ENCODE data around the gene IGFL3.

IGFL3 gene

GRCh38 chr19:46089432-46089831 lies 35.1 kb downstream of the IGFL3 start:
- TF ChIP-seq, protein P1, sequence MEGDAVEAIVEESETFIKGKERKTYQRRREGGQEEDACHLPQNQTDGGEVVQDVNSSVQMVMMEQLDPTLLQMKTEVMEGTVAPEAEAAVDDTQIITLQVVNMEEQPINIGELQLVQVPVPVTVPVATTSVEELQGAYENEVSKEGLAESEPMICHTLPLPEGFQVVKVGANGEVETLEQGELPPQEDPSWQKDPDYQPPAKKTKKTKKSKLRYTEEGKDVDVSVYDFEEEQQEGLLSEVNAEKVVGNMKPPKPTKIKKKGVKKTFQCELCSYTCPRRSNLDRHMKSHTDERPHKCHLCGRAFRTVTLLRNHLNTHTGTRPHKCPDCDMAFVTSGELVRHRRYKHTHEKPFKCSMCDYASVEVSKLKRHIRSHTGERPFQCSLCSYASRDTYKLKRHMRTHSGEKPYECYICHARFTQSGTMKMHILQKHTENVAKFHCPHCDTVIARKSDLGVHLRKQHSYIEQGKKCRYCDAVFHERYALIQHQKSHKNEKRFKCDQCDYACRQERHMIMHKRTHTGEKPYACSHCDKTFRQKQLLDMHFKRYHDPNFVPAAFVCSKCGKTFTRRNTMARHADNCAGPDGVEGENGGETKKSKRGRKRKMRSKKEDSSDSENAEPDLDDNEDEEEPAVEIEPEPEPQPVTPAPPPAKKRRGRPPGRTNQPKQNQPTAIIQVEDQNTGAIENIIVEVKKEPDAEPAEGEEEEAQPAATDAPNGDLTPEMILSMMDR (IDR thresholded peaks at IDR 0.05; ENCODE audit: low read depth, low read length, poor library complexity, severe bottlenecking), result no peak
- no peak for TF ChIP-seq EZH2phosphoT487 (IDR thresholded peaks at IDR 0.05; ENCODE audit: borderline replicate concordance, low read length)
- Histone ChIP-seq H3K27ac (ENCODE audit: low read depth, low read length) (no peak overlapping the region), H3K79me2 (ENCODE audit: control insufficient read depth, low read length) (no peaks in the 10 kb centered on the region), H3K9me3 (ENCODE audit: control insufficient read depth, insufficient read depth, low read length) (no peaks in the 10 kb centered on the region; the same call in 1 of the 2 replicates), H3K36me3 (ENCODE audit: control insufficient read depth, low read length) (no peaks in the 10 kb centered on the region), H3K27me3 (ENCODE audit: control insufficient read depth, low read length) (peaks cover 25% of the 10 kb centered on the region), H3K9me2 (replicated peaks; ENCODE audit: control insufficient read depth, low read length) (no peaks in the 10 kb centered on the region), H4K20me1 (ENCODE audit: control insufficient read depth, insufficient read depth, low read depth, low read length) (no peaks in the 10 kb centered on the region), H3F3A (ENCODE audit: control insufficient read depth, insufficient read depth) (no peaks in the 10 kb centered on the region), H3K4me2 (ENCODE audit: low read length) (no peak overlapping the region), H3K4me3 (ENCODE audit: low read length) (no peak overlapping the region), H3K4me1 (ENCODE audit: control insufficient read depth, low read length) (no peaks in the 10 kb centered on the region)

DNA sequence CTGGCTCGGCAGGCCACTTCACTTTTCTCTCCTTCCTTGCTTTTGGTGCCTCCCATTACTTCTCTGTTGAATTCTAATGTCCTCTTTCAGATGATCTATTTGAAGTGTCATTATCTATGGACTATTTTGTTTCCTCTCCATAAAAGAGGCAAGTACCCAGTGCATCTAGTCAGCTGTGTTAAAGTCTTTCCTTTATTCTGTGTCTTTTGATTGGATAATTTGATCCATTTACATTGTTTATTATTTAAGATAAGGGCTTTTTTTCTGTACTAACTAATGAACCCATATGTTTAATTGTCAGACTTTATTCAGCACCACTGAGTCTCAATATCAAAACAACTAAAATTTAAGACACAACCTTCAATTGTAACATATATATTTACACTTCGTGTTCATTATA lies 36.4 kb downstream of the IGFL3 start:
- Histone ChIP-seq H3K4me3 (ENCODE audit: low read length) (no peak overlapping the region), H3K27me3 (ENCODE audit: control insufficient read depth, low read length) (peaks cover 23% of the 10 kb centered on the region), H3K9me2 (replicated peaks; ENCODE audit: control insufficient read depth, low read length) (no peaks in the 10 kb centered on the region), H3K27ac (ENCODE audit: low read depth, low read length) (no peak overlapping the region), H3K36me3 (ENCODE audit: control insufficient read depth, low read length) (no peaks in the 10 kb centered on the region), H3K9me3 (ENCODE audit: control insufficient read depth, insufficient read depth, low read length) (no peaks in the 10 kb centered on the region; the same call in 1 of the 2 replicates), H4K20me1 (ENCODE audit: control insufficient read depth, insufficient read depth, low read depth, low read length) (no peaks in the 10 kb centered on the region), H3F3A (ENCODE audit: control insufficient read depth, insufficient read depth) (no peaks in the 10 kb centered on the region), H3K4me2 (ENCODE audit: low read length) (no peak overlapping the region), H3K4me1 (ENCODE audit: control insufficient read depth, low read length) (no peaks in the 10 kb centered on the region), H3K79me2 (ENCODE audit: control insufficient read depth, low read length) (no peaks in the 10 kb centered on the region)
- no peak for TF ChIP-seq EZH2phosphoT487 (IDR thresholded peaks at IDR 0.05; ENCODE audit: borderline replicate concordance, low read length)
- TF ChIP-seq, protein P1 (IDR thresholded peaks at IDR 0.05; ENCODE audit: low read depth, low read length, poor library complexity, severe bottlenecking), result no peak

- no peaks in the 10 kb centered on the region; the same call in 1 of the 2 replicates for H3K9me3 ChIP-seq (ENCODE audit: control insufficient read depth, insufficient read depth, low read length)
- H3K27me3 ChIP-seq (ENCODE audit: control insufficient read depth, low read length), result peaks cover 17% of the 10 kb centered on the region
- no peak overlapping the region for H3K4me3 ChIP-seq (ENCODE audit: low read length)
- H3K9me2 ChIP-seq (replicated peaks; ENCODE audit: control insufficient read depth, low read length), result no peaks in the 10 kb centered on the region
- no peak overlapping the region for H3K27ac ChIP-seq (ENCODE audit: low read depth, low read length)
- H3F3A ChIP-seq (ENCODE audit: control insufficient read depth, insufficient read depth), result no peaks in the 10 kb centered on the region
- H3K4me1 ChIP-seq (ENCODE audit: control insufficient read depth, low read length), result no peaks in the 10 kb centered on the region
- no peaks in the 10 kb centered on the region for H3K79me2 ChIP-seq (ENCODE audit: control insufficient read depth, low read length)
- no peak overlapping the region for H3K4me2 ChIP-seq (ENCODE audit: low read length)
- TF ChIP-seq EZH2phosphoT487 (IDR thresholded peaks at IDR 0.05; ENCODE audit: borderline replicate concordance, low read length), result no peak
- TF ChIP-seq, protein P1 (IDR thresholded peaks at IDR 0.05; ENCODE audit: low read depth, low read length, poor library complexity, severe bottlenecking), result no peak
- no peaks in the 10 kb centered on the region; the same call in 1 of the 2 replicates for H4K20me1 ChIP-seq (ENCODE audit: control insufficient read depth, insufficient read depth, low read depth, low read length)
- no peaks in the 10 kb centered on the region for H3K36me3 ChIP-seq (ENCODE audit: control insufficient read depth, low read length)
Observed at GRCh38 chr19:46085888-46086287, 38.6 kb downstream of the IGFL3 start.
